DMS153 treated with DMSO at 0.1 percent for 48 hours (cell line): Measurements from ENCODE around the gene CPT2.

Source experiments
- DNase-seq: peaks from one replicate; lab custom pipeline; 2025; ENCODE audit not compliant: unreplicated experiment; lab: John Stamatoyannopoulos, UW

Gene CPT2

DNA sequence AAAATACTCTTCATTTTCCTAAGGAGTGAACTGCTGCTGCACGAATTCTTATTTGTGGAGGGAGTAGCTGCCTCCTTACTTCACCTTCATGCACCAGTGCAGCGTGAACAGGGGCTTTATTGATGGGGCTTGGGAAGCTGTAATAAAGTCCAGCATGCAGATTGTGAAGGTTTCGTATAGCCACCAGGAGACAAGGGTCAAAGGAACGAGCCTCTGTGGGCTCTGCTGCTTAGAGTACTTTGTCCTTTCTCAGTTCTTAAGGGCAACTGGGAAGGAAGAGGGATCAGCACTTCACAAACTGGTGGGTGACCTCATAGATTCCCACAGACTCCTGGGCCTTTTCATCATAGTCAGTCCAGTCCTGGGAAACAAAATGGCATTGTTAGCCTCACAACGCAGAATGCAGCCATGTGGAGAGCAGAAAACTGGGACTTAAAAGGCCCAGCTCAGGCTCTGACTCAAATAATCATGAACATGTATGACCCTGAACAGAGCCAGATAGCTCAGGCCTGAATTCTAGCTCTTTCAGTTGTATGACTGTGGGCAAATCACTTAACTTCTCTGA is 17.8 kb downstream of the CPT2 start:
- DNase-seq: no peak

DNA sequence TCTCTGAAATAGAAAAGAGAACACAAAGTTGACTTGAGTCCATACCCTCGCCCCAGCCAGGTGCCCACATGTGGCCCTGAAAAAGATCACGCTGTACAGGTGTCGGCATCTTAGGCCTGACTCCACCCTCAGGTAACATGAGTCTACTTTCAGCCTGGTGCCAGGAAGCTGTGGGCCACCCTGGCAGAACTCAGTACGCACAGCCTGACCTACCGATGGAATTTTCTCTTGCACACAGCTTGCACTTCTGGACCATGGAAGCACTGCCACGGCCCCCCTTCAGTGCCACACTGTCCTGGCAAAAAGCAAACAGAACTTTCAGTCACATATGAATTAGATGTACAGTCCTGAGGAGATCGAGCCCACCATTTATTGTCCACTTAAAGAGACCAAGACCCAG is 21.6 kb downstream of the CPT2 start:
- DNase-seq: no peak

DNA sequence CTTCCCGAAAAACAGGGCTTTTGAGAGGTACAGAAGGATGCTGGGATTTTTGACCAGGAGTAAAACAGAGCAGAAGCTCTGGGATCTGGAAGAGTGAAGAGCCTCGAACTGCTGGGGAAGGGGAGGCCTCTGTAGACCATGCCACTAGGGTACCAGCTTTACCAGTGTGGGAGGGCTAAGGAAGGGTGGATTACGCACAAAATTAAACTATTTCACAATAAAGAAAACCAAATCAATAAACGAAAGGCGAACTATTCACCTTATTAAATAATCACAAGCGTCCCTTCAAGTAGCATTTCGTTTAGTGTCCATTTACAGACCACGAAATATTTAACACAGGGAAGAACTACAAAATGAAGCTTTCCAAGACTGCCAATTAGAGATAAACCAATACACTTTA is 23.1 kb downstream of the CPT2 start:
- DNase-seq: no peak

DNA sequence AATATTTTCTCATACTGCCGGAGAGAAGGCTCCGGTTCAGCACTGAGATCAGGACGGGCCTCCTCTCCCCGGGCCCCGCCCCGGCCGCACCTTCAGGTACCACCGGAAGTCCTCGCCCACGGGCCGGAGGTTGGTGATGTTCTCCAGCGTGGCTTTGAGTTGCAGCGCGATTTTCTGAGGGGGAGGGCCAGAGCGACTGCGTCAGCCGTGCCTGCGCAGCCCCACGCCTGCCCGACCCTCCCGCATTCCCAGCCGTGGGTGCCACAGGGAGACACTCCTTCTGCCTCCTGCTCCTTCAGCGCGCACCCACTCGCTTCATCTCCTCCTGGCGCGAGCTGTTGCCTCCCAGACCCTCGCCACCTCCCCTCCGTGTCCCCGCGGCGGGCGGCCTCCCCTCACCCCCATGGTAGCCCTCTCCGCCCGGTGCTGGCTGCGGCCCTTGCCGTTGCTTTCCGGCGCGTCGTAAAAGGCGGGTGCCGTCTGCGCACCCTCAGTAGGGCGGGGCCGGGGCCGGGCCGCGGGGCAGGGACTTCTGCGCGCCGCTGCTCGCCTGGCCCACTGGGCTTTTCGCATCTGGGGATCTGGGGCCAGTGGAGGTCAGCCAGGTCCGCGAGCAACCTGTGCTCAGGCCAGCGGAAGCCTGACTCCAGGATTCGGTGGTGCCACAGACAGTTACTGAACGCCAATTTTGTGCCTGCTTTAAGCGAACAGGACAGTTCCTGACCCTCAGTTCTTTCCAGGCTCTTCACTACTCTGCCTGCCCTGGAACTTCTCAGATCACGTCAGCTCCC is 23.7 kb downstream of the CPT2 start, which contains the start of gene CZIB:
Gene CZIB (minus strand): TSS at position 464 of the 791 bp plus-strand sequence. CDS start 59 bp downstream, at position 405.
- DNase-seq: peak; percentile 77

DNA sequence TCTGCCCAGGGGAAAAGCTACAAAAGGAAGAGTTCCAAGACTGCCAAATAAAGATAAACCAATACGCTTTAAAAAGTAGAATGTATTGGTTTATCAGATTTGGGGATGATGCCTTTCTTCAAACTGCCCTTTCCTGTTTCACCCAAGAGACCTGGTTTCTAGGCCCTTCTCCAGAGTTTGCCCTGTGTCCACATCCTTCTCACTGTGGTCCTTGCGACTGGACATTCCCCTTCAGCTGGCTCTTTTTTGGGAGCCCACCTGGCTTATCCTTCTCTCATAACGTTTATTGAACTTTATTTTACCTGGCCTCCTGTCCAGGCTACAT is 24.3 kb downstream of the CPT2 start:
- DNase-seq: no peak

DNA sequence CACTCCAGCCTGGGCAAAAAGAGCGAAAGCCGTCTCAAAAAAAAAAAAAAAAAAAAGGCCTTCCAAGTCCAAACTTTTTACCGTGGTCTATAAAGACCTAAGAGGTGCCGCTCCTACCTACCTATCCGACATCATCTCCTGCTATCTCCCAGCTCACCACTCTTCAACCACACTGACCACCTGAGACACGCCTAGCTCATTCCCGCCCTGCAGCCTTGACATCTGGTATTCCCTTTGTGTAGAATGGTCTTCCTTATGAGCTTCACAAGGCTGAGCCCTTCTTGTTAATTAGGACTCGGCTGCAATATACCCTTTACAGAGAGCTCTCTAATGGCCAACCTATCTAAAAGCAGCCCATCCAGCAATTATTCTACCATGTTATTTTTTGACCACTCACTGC is 41.0 kb downstream of the CPT2 start:
- DNase-seq: no peak

DNA sequence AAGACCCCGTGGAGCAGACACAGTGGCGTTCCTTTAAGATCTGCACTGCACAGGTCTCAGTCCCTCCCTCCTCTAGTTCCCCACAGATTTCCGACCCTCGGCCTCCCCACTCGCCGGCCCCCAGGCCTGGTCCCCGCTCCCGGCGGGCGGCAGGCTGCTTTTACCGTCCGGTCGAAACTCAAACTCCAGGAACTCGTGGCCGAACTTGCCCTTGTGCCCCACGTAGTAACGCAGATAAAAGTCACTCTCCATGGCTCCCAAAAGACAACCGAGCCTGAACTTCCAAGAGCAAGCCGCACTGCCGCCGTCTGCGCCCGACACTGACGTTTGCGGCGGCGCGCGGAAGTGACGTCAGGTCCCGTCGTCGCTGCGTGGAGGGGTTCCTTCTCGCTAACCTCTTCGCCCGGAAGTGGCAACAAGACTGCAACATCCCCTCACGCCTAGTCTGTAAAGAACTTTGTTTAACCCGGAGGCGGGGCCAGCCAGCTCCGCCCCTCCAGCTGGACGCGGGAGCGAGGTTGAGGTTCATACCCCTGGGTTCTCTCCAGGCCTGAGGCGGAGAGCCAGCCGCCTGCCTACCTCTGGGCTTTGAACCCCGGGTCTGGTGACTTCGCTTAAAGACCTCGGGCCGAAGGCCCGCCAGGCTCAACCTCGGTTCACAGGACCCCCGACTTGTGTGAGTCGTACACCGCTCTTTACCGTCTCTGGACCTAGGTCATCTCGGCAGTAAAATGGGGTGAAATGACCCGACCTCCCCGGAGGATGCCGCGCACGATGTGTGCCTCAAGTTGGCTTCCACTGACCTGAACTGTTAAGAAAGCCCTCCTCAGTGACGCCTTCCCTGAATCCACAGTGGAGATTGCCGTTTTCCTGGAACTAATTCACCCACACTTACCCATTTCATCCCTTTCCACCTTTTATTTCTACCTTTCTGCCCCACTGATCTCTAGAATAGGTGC is 41.9 kb downstream of the CPT2 start, which contains the start of gene MAGOH:
Gene MAGOH (minus strand): TSS at position 322 of the 959 bp plus-strand sequence. CDS start 70 bp downstream, at position 252.
- peak; percentile 72 for DNase-seq

DNA sequence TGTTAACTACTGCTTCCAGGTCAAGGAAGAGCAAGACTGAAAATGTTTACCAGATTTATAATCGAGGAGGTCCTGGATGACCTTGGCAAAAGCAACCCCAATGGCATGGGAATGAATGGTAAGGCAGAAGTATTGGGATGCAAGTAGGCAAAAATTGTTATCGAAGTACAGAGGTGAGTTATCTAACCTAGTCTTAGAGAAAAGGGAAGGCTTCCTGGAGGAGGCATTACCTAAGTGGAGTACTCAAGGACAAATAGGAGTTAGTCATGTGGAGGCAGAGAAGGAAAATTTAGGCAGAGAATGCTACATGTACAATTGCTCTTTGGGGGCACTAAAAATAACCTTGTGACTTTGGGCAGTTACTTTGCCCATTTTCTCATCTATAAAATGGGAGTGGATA is 45.2 kb downstream of the CPT2 start:
- DNase-seq: no peak

DNA sequence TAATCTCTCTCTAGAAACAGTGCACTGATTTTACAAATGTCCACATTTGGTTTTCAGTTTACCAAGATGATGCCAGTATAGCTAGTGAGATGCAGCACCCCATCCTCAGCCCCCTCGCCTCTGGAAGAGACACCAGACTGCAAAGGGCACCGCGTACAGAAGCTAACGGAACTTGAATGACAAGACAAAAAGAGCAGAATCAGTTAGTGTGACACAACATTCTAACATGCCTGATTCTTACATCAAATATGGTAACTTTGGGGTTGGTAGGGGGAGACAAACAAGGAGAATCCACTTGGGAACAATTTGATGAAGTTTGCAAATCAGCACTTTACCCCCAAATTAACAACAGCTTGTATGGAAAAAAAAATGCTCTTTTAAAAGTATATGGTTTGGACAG is 45.8 kb downstream of the CPT2 start:
- no peak for DNase-seq

DNA sequence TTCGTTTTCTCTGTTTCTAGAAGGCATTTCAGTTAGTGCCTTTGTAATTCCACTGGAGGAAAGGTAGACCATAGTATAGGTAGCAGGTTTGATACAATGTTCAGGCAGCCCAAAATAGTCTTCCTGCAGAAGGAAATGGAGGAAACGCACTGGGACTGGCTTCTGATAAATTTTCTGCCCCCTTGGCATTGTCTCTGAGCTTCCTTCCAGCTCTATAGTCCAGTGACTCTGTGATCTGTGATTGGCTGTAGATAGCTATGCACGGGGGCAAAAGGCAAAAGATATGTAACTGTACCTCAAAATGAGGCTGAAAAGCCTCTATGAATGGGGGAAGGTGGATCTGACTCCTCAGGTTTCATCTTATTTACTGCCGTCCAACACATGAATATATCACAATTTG is 47.5 kb downstream of the CPT2 start:
- no peak for DNase-seq

DNA sequence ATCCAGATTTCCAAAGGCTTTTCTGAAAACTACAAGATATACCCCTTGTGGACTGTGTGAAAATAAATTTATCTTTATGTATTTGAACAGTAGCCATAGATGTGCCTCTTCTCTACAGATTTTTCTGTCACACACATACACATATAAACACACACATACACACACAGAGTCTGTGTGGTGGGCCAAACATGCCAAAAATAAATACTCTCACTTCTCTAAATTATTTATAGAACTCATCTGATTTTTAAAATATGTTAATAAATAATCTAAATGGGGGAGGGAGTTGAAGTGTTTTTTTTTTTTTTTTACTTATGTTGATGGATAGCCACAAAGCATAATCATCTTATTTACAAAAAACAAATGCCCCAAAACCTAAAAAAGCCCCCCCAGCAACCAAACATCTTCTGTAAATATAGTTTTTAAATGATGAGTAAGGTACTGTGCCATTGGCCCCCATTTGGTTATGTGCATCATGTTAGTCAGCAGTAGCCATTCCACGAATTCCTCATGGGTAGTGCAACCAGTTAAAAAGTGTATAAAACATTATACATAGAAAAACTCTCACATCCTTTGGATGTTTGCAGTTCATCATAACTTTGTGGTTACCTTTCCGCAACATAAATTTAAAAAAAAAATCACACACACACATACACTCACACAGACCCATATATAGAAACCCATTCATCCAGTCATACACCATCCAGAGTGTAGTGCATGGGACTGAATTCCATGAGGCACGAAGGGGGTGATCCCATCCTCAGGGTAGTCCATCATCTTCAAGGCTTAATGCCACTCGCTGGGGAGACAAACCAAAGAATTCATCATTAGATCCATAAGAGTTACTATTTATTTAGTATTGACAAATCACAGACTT is 49.9 kb downstream of the CPT2 start:
- no peak for DNase-seq

DNA sequence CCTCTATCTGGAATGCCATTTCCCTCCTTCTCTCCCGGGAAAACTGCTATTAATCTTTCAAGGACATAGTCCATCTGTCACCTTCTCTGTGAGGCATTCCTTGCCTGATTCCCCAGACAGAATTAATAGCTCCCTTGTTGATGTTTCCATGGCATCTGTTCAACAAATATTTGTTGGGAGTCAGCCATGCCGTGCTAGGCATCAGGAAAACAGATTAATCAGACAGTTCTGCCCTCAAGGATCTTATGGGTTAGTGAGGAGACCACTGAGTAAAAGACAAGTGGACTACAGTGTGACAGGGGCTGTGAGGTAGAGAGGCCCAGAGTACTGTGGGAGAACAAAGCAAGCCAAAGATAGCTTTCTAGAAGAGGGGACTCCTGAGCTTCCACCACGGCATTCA is 53.1 kb downstream of the CPT2 start:
- no peak for DNase-seq

DNA sequence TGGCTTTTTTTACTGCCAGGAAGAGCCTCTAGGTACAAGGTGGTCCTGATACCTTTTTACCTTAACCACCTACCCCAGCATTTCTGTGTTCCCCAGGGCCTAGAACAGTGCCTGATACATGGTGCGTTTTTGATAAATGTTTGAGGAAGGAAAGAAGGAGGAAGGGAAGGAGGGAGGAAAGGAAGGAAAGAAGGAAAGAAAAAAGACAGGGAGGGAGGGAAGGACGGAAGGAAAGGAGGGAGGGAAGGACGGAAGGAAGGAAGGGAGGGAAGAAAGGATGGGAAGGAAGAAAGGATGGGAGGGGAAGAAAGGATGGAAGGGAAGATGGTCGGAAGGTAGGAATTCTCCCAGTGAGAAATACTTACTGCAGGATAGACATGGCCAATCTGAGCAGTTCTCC is 53.7 kb downstream of the CPT2 start:
- DNase-seq: no peak

DNA sequence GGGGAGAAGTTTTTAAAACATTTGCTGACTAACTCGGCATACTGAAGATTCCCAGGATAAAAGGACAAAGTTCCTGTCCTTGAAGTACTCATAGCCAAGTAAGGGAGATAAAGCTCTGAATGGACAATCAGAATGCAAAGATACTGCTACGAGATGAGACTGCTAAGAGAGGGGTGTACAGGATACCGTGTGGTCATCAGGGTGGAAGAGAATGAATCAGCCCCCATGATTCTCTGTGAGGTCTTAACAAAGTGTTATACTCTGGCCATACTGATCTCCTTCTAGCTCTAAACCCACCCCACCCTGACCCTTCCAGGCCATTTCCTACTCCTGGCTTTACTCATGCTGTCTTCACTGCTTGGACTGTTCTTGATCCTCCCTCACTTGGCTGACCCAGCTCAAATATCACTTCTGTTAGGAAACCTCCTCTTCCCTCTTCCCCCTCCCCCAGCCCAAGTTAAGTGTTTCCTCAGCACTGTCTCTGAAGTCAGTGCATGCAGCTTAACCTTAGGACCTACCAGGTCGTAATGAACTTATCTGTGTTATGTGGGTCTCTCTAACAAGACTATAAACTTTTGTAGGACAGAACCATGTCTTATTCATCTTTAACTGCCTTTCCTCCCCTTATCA is 57.5 kb downstream of the CPT2 start:
- DNase-seq: no peak

DNA sequence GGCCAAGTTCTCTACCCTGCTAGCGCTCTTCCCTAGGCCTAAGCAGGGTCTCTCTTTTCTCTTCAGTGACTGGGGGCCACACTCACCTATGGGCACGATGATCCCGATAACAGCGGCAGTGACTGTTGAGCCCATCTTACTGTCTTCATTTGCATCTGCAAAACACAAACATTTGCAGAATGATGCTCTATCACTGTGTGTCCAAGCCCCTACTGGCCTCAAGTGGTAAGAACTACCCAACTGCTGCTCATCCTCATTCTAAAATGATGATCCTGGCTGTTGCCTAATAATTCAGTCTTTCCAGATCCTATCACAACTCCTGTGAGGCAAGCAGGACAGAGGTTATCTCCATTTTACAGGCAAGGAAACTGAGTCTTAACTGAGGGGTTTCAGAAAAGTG is 58.4 kb downstream of the CPT2 start:
- no peak for DNase-seq

DNA sequence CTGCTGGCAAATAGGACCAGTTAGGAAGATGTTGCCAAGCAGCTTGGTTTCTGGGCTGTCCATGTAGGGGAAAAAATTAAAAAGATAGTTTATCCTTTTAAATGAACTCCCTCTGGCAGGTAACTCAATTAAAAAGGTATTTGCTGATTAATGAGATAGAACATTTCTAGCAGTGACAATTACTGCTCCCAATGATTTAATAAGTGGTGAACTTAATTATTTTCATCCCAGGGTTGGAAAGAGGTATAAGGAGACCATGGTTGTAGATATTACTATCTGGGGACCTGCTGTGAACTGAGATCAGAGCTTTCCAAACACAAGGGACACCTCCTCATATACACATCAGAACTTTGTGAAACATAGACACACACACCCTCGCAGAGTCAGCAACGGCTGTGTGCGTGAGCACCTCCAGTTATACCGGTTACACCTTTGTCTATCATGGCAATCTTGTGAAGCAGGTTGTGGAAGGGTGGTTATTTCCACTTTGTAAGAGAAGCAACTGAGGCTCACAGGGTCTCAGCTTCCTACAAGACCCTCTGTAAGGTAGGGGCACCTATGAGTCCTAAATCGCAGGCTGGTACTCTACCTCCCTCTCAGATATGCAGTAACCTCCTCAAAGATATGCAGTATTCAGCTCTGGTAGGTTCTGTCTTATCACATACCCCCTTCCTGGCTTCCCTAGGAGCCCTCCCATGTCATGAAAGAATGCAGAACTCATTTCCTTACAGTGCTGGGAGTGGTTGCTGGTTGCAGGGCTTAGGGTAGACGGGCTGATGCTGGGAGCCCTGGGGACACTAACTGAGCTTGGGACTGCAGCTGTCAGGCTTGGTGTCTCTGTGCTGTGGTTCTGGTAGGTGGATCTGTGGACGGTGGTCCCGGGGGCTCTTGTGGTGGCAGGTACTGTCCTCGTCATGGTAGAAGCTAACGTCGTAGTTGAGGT is 60.2 kb downstream of the CPT2 start:
- DNase-seq: no peak

DNA sequence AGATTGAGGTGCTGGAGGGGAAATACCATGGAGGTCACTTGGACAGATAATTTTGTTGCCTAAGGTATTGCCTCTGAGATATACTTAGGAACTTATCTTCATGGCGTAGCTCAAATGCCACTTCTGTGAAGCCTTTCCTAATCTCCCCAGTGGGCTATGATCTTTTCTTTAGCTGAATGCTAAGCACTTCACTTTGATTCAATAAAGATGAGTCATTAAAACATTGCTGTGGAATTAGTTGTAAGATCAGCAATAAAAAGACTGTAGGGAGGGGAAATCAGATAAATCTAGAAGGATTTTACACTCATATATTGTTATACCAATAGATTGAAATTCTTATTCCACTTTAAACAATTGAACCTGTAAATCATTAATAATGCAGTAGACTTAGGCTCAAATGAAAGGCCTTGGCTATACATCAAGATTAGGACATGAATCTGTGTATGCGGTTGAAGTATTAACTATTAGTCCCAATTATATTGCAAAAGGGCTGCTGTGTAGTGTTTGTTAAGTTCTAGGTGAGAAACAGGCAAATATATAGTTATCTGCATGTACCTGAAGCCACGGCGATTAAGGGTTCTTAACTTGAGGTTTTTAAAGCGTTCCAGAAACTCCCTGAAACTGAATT is 60.9 kb downstream of the CPT2 start:
- DNase-seq: no peak

DNA sequence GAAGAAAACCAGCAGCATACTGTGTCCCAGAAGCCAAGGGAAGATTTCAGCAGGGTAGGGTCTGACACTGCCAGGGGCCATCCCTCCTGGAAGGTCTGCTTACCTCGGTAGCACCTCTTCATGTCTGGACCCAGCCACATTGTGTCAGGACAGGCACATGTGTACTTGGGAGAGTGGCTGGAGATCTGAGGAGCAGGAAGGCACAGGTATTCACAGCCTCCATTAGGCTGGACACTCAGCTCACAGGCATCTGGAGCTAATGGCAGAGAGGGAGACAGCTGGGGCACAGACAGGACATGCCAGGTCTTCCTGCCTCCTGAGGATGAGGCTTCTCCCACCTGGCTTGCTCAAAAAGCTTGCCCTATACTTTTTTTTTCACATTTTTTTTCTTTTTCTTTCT is 61.6 kb downstream of the CPT2 start:
- no peak for DNase-seq

DNA sequence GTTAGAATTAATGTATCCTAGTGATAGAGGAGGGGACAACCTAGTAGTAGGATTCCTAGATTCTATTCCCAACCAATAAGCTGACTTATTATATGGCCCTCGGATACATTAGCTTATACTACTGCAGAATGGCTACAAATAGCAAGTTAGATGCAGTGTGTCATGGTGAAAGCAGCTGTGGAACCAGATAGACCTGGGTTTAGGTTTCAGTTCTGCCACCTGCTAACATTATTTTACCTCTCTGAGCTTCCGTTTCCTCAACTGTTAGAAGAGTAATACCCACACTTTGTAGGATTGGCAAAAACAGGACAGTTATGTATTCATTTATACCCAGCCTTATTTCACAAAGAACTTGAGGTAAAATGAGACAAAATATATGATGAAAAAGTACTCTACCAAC is 63.3 kb downstream of the CPT2 start:
- DNase-seq: no peak
